ENCODE results near the gene SERPINB5.

- TF ChIP-seq EZH2phosphoT487 (IDR thresholded peaks at IDR 0.05) (no peak), CTCF (IDR thresholded peaks at IDR 0.05) (no peak), EZH2 (IDR thresholded peaks at IDR 0.05) (no peak)
Observed at GRCh38 chr18:63440219-63440618, 36.5 kb upstream of the SERPINB5 start.

Data from neural progenitor cell (in vitro differentiated cells).